H1 (cell line): ENCODE data around the gene GRIK1.

ENCODE experiments used
- BCL11A ChIP-seq, 2 experiments: IDR thresholded peaks; one replicate each; pipeline ENCODE4 v1.6.1; 2011; ENCODE audit warnings: low read depth in 2 of 2, low read length in 2 of 2, mild to moderate bottlenecking in 2 of 2
- CBX5 ChIP-seq: fragments of 300-800, 300-1000 bp; sonication (generic); IDR thresholded peaks from 2 replicates; pipeline ENCODE4 v1.7.1; 2016; ENCODE audit warnings: antibody characterized with exemption, low read length, low read depth
- CTCF ChIP-seq, 3 experiments: IDR thresholded peaks; 1 replicate in 2 of 3; 2 replicates in 1 of 3; pipeline versions ENCODE4 v1.5.1 to v1.6.1; 2011; ENCODE audit warnings: low read length in 3 of 3, mild to moderate bottlenecking in 3 of 3, inconsistent platforms in 2 of 3, low read depth in 1 of 3, moderate library complexity in 1 of 3; ENCODE audit not compliant: insufficient read depth in 1 of 3; ENCODE audit errors: control extremely low read depth in 1 of 3
- EZH2 ChIP-seq: fragments of 200-600 bp; sonication (generic); IDR thresholded peaks from 2 replicates; pipeline ENCODE4 v1.7.1; 2012; ENCODE audit warnings: low read depth, mild to moderate bottlenecking, moderate library complexity, low read length, inconsistent platforms; ENCODE audit not compliant: severe bottlenecking
- HDAC2 ChIP-seq, 2 experiments: fragments of 300-600 bp in 1 of 2; sonication (generic) in 1 of 2; IDR thresholded peaks; 2 replicates each; pipeline ENCODE4 v1.6.1; 2011 to 2012; ENCODE audit warnings: low read depth in 2 of 2, low read length in 2 of 2, mild to moderate bottlenecking in 2 of 2, moderate library complexity in 2 of 2, borderline replicate concordance in 1 of 2, inconsistent platforms in 1 of 2
- JUND ChIP-seq: IDR thresholded peaks from 2 replicates; pipeline ENCODE4 v1.6.1; 2011; ENCODE audit warnings: mild to moderate bottlenecking, improper control_type of control experiment, low read length
- KDM5A ChIP-seq: fragments of 200-600 bp; IDR thresholded peaks from 2 replicates; pipeline ENCODE4 v1.7.1; 2012; ENCODE audit warnings: mild to moderate bottlenecking, low read length, inconsistent platforms, mixed read lengths
- POLR2A ChIP-seq, 2 experiments: IDR thresholded peaks; 1 replicate in 1 of 2; 2 replicates in 1 of 2; pipeline ENCODE4 v1.6.1; 2011; ENCODE audit warnings: low read depth in 2 of 2, low read length in 2 of 2, mild to moderate bottlenecking in 2 of 2; ENCODE audit errors: control extremely low read depth in 1 of 2
- POLR2AphosphoS5 ChIP-seq: IDR thresholded peaks from 2 replicates; pipeline ENCODE4 v1.6.1; 2011; ENCODE audit warnings: low read depth, low read length
- SAP30 ChIP-seq: fragments of 300-600 bp; sonication (generic); IDR thresholded peaks from 2 replicates; pipeline ENCODE4 v1.7.1; 2012; ENCODE audit warnings: low read length, moderate library complexity, mild to moderate bottlenecking, inconsistent platforms; ENCODE audit not compliant: insufficient read depth, insufficient replicate concordance
- SIRT6 ChIP-seq: IDR thresholded peaks from one replicate; pipeline ENCODE4 v1.7.1; 2012; ENCODE audit warnings: low read length, inconsistent platforms

GRCh38 chr21:29800056-29800455 lies 139.7 kb downstream of the GRIK1 start:
- TF ChIP-seq KDM5A (no peak), BCL11A (IDR thresholded peaks at IDR 0.05; ENCODE audit: low read depth in 2 of 2, low read length in 2 of 2) (no peak), POLR2A (IDR thresholded peaks at IDR 0.05; ENCODE audit: control extremely low read depth in 1 of 2, low read depth in 2 of 2, low read length in 2 of 2) (no peak), CTCF (IDR thresholded peaks at IDR 0.05; ENCODE audit: control extremely low read depth in 1 of 3, insufficient read depth in 1 of 3, low read depth in 1 of 3, low read length in 3 of 3) (no peak), SIRT6 (no peak), HDAC2 (IDR thresholded peaks at IDR 0.05; ENCODE audit: borderline replicate concordance in 1 of 2, low read depth in 2 of 2, low read length in 2 of 2) (no peak), EZH2 (no peak), CBX5 (no peak), SAP30 (no peak), POLR2AphosphoS5 (no peak), JUND (no peak)
